ENCODE results near the gene RGS1.

Gene RGS1

DNA sequence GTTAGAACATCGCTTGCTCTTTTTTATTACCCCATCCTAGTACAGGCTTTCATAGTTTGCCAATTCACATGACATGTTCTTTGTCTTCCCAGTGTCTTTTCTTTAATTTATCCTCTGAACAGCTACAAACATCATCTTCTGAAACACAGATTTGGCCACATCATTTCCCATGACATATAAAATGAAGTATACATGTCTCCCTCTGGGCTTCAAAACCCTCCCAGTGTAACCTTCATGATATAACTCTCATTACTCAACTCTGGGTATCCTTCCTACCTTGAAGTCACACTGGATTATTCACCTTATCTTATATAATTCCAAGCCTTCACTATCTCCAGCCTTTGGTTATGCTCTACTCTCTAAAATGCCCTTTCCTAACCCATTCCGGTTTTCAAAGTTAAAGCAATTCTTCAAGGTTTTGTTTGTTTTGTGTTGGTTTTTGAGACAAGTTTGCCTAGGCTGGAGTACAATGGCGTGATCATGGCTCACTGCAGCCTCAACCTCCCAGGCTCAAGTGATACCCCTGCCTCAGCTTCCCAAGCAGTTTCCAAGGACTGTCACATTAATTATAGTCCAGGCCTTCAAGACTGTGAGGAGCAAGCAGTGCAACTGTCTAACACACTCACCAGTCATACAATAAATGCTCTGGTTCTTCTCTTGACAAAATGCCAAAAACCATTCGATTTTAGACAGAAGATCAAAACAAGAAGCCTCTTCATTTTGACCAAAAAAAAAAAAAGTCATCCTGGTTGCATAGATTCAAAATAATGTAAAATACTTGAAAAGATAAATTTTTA is 5.8 kb downstream of the RGS1 start:
- no peak for DNase-seq (ENCODE audit: low spot score)

GRCh38 chr1:192584866-192585265 is 9.3 kb downstream of the RGS1 start:
- no peak for DNase-seq (ENCODE audit: low spot score)

- DNase-seq (ENCODE audit: low spot score) = no peak
Measured at GRCh38 chr1:192587386-192588266, 12.1 kb downstream of the RGS1 start.

- DNase-seq (ENCODE audit: low spot score) = no peak
Measured at GRCh38 chr1:192588546-192588945, 13.0 kb downstream of the RGS1 start.

- no peak for DNase-seq (ENCODE audit: low spot score)
Measured at GRCh38 chr1:192589813-192590212, 14.2 kb downstream of the RGS1 start.

GRCh38 chr1:192592517-192592916 is 16.9 kb downstream of the RGS1 start:
- no peak for DNase-seq (ENCODE audit: low spot score)

DNA sequence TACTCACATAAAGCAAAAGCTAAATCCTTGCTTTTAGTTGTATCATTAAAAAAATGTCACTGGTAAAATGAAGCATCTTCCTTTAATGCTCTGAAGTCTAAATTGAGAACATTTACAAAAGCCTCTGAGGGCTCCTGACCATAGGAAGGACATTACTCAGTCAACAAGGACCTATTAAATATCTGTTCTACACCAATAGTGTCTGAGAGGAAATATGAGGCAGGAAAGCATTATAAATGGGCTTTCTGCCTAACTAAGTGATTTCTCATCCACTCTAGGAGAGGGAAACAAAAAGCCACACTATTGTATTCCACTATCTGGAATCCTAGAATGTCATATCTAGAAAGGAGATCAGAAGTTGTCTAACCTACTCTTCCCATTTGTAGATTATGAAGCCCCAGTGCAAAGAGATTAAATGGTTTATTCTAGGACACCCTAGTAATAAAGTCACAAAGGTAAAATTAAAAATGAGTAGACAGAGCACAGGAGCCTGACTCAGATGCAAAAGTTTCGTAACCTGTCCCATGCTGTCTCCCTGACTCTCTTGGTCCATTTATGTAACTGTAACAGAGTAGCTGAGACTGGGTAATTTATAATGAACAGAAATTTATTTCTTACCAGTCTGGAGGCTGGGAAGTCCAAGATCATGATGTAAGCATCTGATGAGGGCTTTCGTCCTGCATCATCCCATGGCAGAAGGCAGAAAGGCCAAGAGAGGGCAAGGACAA is 17.6 kb downstream of the RGS1 start:
- DNase-seq (ENCODE audit: low spot score) = no peak

DNA sequence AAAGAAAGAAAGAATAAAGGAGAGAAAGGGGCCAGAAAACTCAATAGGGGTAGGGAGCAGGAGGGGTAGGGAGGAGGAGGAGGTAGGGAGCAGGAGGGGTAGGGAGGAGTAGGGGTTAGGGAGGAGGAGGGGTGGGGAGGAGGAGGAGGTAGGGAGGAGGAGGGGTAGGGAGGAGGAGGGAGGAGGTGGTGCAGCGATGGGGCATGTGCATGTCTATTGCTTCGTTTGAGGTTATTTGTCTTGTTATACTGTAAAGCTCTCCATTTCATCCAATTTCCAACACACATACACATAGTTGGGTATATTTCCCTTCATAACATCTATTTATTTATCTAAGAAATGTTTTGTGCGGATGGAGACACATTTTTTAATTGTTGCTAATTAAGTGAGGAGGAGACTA is 19.7 kb downstream of the RGS1 start:
- no peak for DNase-seq (ENCODE audit: low spot score)

- no peak for DNase-seq (ENCODE audit: low spot score)
Measured at GRCh38 chr1:192598589-192598988, 23.0 kb downstream of the RGS1 start.

- DNase-seq (ENCODE audit: low spot score) = no peak
Measured at GRCh38 chr1:192600275-192600674, 24.7 kb downstream of the RGS1 start.

- DNase-seq (ENCODE audit: low spot score) = no peak
Measured at GRCh38 chr1:192601143-192601542, 25.6 kb downstream of the RGS1 start.

DNA sequence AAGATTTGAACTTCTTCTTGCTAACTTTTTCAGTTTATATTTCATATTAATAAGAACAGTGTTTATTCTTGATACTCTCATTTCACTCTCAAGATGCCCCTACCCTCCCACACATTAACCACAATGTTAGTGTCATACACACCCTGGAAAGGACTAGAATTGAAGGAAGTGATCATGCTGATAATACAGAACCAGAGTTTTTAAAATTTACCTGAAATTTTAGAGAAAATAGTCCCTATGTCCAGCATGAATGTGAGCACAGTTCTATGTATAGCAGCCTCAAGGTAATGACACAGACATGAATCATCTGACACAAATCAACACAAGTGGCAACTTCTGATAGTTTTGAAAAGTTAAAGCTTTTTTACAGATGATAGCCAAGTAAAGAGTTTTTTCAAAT is 26.0 kb downstream of the RGS1 start:
- DNase-seq (ENCODE audit: low spot score) = no peak

DNA sequence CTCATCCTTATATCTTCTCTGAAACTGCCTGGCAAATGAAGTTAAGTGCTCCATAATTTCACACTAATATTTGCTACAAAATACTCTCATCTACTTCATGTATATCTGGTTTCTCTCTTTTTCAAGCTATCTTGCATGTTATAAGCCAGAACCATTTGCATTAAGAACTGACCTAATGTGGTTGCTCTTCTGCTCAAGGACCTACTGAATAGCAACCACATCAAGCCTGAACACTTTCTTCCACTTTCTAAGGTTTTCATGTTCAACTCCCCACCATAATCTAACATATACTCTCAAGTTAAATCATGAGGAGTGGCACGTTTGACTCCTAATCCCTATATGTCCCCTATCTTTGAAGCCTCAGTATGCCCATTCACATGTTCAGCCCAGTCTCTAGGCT is 27.2 kb downstream of the RGS1 start:
- no peak for DNase-seq (ENCODE audit: low spot score)

DNA sequence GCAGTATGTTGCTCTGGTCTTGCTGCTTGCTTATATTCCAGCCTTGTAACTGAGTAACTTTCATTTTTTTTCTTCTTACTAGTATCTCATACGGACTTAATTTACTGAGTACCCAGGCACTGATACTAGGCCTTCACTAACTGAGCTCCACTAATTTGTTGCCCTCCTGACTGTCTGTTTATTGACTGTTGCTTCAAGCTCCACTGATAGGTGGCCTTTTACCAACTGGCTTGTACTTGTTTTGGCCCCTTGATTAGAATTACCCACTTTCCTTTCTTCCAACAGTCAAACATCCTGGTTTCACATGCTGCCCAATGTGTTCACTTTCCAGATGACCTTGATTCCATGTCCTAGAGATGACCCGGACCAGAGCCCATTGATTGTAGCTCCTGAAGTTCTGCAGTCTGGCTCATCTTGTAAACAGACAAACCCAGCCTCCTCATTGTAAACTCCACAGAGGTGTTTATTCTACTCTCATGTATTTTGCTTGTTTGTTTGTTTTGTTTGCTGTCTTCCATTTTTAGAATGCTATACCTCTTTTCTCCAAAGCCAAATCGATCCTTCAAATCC is 27.7 kb downstream of the RGS1 start:
- no peak for DNase-seq (ENCODE audit: low spot score)

GRCh38 chr1:192604979-192605620 is 29.5 kb downstream of the RGS1 start:
- no peak for DNase-seq (ENCODE audit: low spot score)

- DNase-seq (ENCODE audit: low spot score) = no peak
Measured at GRCh38 chr1:192608671-192609070, 33.1 kb downstream of the RGS1 start.

DNA sequence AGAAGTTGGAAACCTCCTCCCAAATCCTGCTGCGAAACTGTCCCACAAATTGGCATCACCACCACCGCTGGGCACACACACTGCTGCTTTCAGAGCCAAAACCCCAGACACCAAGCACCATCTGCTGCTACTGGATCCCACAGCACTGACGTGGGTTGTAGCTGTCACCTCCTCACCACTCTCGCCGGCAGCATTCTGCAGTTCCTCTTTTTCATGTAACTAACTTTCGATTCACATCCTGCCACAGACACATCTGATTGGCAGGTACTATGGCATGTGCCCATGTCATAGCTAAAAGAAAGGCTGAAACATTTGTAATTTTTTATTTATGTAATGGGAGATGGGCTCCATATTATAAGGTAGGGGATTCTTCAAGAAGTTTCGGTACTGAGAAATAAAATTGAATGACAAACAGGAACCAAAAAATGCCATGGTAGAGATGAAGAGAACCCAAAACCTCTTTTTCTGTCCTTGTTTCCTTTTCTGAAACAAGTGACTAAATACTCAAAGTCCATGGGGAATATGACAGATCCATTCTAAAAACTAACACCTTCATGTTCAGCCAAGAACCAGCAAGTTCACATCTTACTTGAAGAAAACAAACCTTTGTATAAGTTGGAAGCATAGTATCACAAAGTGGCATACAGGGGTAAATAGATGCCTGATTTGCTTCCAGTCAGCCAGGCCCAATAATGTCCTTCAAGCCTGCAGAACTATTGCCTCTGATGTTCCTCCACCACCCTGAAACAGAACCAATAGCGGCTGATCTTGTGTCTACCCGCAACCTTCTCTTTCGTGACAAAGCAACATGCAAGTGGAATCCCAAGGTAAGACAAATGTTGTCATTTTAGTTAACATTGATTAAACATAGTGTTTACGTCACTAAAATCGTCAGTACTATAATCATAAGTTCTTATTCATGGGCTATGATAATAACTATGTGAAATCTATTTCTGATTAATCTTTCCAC is 33.8 kb downstream of the RGS1 start:
- DNase-seq (ENCODE audit: low spot score) = no peak

DNA sequence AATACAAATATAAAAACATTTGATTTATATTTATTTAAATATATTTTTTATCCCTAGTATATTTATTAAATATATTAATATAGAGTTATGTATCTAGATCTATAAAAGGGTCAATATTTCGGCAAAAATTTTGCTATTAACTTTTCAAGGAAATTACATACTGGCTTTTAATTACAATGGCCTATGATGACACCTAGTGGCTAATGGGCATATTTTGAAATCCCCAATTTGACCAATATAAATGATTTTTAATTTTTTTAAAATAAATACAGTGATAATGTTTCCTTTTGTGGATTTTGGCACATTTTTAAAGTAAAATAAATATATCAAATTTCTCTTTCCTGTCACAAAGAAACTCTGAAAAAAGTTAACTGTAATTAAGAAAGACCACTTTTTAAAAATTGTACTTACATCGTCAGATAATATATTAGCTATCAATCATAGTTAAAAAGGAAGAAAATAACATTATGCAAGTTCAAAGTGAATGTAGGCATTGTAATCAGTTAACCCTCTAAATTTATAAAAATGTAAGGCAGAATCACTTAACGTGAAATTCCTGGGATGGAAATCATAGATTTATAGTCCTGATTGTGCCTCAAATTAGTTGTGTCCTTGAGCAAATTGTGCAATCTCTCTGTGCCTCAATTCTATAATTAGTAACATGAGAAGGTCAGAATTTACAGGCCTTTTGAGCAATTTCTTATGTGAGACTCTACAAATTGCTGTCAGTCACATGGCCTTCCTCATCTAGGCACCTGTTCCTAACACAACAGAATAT is 34.7 kb downstream of the RGS1 start:
- peak; percentile 35 for DNase-seq (ENCODE audit: low spot score)

- no peak for DNase-seq (ENCODE audit: low spot score)
Measured at GRCh38 chr1:192615055-192615454, 39.5 kb downstream of the RGS1 start.
